NB4 (cell line): ENCODE results near the gene TMPRSS6.

Experiments used
- DNase-seq: peaks from one replicate; pipeline ENCODE4 v3.0.0; 2010; ENCODE audit warnings: low read depth
- H3K4me3 ChIP-seq: one replicate; pipeline ENCODE4 v1.5.1; 2011; ENCODE audit warnings: mild to moderate bottlenecking, low read depth, low read length, moderate library complexity
- CTCF ChIP-seq: IDR thresholded peaks from one replicate; pipeline ENCODE4 v1.5.1; 2012; ENCODE audit warnings: low read depth, low read length
- MAX ChIP-seq: IDR thresholded peaks from 2 replicates; pipeline ENCODE4 v1.6.1; 2011; ENCODE audit warnings: low read depth, low read length
- MYC ChIP-seq: IDR thresholded peaks from 2 replicates; pipeline ENCODE4 v1.6.1; 2011; ENCODE audit warnings: low read depth, low read length
- POLR2A ChIP-seq: IDR thresholded peaks from 2 replicates; pipeline ENCODE4 v1.6.1; 2011; ENCODE audit warnings: mild to moderate bottlenecking; ENCODE audit not compliant: insufficient read length; ENCODE audit errors: extremely low read depth

The TMPRSS6 gene

GRCh38 chr22:37115032-37115431 is 5.5 kb upstream of the TMPRSS6 start:
- TF ChIP-seq MAX (no peak), MYC (no peak), POLR2A (no peak), CTCF (no peak)
- no peak for DNase-seq

DNA sequence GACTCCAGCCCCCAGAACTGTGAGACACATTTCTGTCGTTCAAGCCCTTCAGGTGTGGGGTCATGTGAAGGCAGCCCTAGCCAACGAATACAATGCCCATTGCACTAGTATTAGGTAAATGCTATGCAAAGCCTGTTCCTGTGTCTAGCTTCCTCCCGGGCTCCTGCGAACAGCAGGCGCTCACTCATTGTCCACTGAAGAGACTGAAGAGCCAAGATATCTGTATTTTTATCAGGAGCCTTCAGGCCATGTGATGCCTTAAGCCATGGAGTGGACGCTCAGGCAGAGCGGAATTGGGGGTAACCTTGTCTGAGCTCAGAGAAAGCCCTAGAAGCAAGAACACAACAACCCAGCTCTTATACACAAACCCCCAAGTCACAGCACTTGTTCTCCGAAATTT is 4.2 kb upstream of the TMPRSS6 start:
- no peak for DNase-seq
- no peak overlapping the region for H3K4me3 ChIP-seq
- TF ChIP-seq CTCF (no peak), POLR2A (no peak), MYC (no peak), MAX (no peak)

More at GRCh38 chr22:37115032-37115431, 5.5 kb upstream of the TMPRSS6 start:
- no peak overlapping the region for H3K4me3 ChIP-seq

DNA sequence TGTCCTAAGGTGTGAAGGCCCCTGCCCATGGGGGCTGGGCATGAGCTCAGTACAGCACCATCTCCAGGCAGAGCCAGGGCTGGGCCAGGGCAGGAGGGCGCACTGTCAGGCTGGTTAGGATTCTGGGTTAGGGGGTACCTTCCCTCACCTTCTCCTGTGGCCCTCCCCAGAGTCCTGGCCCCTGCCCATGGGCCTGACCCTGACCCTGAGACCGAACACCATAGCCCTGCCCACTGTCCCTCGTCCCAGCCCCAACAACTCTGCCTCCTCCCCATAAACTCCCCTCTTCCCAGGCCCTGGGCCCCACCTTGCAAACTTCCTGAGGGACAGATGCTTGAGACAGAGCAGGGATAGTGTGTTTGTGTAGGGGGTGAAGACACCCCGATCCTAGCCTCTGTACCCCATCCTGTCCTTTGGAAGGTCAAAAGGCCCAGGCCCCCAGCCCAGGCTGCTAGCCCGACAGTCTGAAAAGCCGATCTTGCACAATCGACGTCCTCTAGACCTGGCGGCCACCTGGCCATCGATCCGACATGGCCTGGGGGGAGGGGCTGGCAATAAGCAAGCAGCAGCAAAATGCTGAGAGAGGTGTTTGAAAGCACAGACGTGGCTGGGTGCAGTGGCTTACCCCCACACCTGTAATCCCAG is 2.7 kb upstream of the TMPRSS6 start:
- no peak for DNase-seq
- TF ChIP-seq MYC, result no peak
- TF ChIP-seq POLR2A, result no peak
- TF ChIP-seq CTCF, result no peak
- TF ChIP-seq MAX, result no peak

GRCh38 chr22:37111156-37111717 is 1.7 kb upstream of the TMPRSS6 start:
- TF ChIP-seq POLR2A, result no peak
- no peak for TF ChIP-seq MAX
- TF ChIP-seq MYC, result no peak
- TF ChIP-seq CTCF, result no peak
- H3K4me3 ChIP-seq, result no peak overlapping the region
- no peak for DNase-seq

More for the DNA sequence above, 2.7 kb upstream of the TMPRSS6 start:
- H3K4me3 ChIP-seq, result no peak overlapping the region

- no peak overlapping the region for H3K4me3 ChIP-seq
- no peak for TF ChIP-seq MYC
- TF ChIP-seq CTCF, result no peak
- no peak for TF ChIP-seq MAX
- TF ChIP-seq POLR2A, result no peak
- DNase-seq, result no peak
These were observed 1.5 kb downstream of the TMPRSS6 start for GRCh38 chr22:37107816-37108621.
